HG03520 (cell line): ENCODE measurements around the gene SLC66A1.

Source experiments
- ATAC-seq: cut with Tn5 transposase; IDR thresholded peaks from one replicate; pipeline ENCODE4 v1.9.1; 2021; ENCODE audit warnings: mild to moderate bottlenecking, moderate library complexity; ENCODE audit not compliant: unreplicated experiment

Gene SLC66A1

GRCh38 chr1:19360432-19360831 is 48.3 kb downstream of the SLC66A1 start:
- no peak for ATAC-seq

- no peak for ATAC-seq
Observed at GRCh38 chr1:19360843-19361610, 48.9 kb downstream of the SLC66A1 start.

GRCh38 chr1:19361611-19362147 is 49.6 kb downstream of the SLC66A1 start:
- no peak for ATAC-seq

GRCh38 chr1:19363536-19364152 is 51.5 kb downstream of the SLC66A1 start:
- no peak for ATAC-seq

GRCh38 chr1:19365721-19366120 is 53.6 kb downstream of the SLC66A1 start:
- no peak for ATAC-seq

GRCh38 chr1:19366599-19367536 is 54.7 kb downstream of the SLC66A1 start:
- ATAC-seq, result no peak

GRCh38 chr1:19367584-19368041 is 55.5 kb downstream of the SLC66A1 start:
- no peak for ATAC-seq

GRCh38 chr1:19368050-19368449 is 55.9 kb downstream of the SLC66A1 start:
- no peak for ATAC-seq

GRCh38 chr1:19368964-19369363 is 56.8 kb downstream of the SLC66A1 start:
- no peak for ATAC-seq

GRCh38 chr1:19369396-19370090 is 57.4 kb downstream of the SLC66A1 start:
- no peak for ATAC-seq

GRCh38 chr1:19370453-19371170 is 58.5 kb downstream of the SLC66A1 start:
- ATAC-seq, result no peak

- ATAC-seq, result no peak
Observed at GRCh38 chr1:19371226-19372135, 59.4 kb downstream of the SLC66A1 start.

DNA sequence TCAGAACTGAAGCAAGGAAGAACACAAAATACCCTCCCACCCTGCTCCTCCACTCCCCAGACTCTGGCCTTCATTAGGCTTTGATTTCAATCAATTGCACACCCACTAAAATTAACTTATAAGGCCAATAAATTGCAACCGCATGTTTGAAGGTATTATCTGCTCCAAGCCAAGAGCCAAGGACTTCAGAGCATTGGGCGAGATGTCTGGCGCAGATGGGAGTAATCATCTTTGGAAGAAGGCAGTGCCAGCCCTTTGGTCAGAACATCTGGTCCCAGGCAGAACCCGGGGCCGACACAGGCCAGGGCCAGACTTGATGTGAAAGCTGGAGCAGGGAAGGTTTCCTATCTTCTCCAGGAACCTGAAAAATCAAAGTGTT is 60.0 kb downstream of the SLC66A1 start:
- ATAC-seq, result no peak

GRCh38 chr1:19372602-19373001 is 60.5 kb downstream of the SLC66A1 start:
- no peak for ATAC-seq

- no peak for ATAC-seq
Observed at GRCh38 chr1:19373211-19374082, 61.3 kb downstream of the SLC66A1 start.

GRCh38 chr1:19374083-19374801 is 62.1 kb downstream of the SLC66A1 start:
- ATAC-seq, result no peak

DNA sequence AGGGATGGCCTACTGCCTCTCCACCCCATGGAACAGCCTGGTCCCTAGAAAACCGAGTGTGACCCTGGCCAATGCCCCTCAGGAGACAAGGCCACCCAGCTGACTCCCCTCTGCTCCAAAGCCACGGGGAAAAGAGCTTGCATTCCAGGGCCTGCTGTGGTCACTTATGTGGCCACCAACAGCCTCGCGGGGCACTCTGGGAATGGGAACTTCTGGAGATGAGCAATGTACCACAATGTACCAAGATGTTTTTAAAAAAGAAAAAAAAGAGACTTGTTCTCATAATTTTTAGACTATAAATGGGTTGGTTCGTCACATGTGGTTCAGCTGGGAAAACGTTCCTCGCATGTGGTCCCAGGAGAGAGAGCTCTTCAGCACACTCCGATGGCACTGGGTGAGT is 62.8 kb downstream of the SLC66A1 start:
- no peak for ATAC-seq
